HG02973 (cell line): Measurements from ENCODE around the gene AATF.

Source experiments
- ATAC-seq: cut with Tn5 transposase; IDR thresholded peaks from one replicate; pipeline ENCODE4 v1.9.1; 2021; ENCODE audit warnings: moderate library complexity; ENCODE audit not compliant: unreplicated experiment

Gene AATF

DNA sequence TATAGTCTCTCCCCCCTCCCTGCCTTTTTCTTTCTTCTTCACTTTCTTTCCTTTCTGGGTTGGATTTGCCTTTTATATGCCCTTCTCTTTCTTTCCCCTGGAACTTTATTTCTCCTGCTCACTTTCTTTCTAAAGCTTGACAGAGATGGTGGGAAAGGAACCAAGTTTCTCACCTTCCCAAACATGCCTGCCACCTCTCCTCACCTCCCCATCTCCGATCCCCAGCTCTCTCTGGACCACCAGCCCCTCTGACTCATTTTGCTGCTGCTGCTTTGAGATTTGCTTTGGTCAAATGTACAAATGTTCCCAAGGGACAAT is 18.2 kb upstream of the AATF start:
- no peak for ATAC-seq

DNA sequence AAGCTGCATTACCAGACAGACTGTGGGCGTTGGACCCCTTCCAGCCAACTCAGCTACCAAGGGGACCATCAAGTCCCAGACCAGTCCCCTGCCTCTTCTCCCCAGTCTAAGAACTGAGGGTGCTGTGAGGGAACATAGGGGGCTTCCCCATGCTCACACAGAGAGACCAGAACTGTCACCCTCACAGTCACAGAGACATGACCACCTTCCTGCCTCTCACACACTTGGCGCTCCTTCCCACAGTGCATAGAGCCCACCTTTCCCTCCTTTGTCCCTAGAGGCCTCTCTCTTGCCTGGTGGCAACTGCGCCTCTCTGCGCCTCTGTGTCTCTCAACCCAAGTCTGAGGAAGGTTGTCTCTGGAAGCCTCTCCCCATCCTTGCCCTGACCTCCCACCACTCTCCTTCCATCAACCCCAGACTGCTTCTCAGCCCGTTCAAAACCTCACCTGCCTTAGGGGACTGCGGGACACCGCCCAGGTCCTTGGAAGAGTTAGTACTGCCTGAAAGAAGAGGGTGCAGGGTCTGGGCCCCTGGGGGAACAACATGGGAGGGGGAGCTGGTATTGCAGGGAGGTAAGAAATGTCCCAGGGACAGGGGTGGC is 17.6 kb upstream of the AATF start:
- ATAC-seq, result no peak

DNA sequence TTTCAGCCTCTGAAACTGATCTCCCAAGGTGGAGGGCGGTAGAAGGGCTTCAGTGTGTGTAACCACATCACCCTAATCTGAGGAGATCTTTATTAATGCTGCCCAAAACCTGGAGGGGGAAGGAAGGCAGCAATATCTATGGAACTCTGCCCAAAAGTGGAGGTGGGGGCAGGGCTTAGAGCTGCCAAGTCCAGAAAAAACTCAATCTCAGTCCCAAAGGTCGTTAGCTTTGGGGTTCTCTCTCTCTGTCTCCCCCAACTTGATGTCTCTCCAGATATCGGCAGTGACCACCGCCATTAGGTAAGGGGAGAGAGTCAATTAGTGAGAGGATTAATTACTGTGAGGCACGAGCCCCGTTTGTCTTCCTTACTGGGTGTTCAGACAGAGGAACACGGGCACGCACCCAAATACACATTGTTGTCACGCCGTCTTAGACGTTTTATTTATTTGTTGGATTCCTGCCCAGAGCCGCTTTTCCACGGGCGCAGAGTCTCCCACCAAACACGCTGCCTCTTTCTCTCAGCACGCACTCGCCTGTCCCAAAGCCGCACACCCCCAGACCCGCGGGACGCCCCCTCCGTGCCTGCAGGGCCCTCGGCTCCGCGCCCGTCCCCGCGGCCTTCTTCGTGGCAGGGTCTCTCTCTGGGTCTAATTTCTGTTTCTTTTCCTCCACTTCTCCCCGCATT is 16.9 kb upstream of the AATF start:
- no peak for ATAC-seq

DNA sequence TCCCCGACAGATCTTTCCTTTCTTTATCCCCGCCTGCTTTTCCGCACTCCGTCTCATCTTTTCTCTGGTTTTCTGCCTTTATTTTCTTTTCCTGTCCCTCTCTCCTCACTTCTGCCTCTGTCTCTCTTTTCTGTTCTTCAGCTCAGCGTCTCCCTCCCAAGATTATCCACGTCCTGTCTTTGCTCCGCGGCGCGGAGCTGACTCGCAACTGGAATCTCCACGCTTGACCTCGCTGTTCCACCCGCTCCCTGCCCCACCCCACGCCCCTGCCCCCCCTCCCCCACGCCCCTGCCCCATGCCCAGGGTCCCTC is 16.4 kb upstream of the AATF start:
- no peak for ATAC-seq

DNA sequence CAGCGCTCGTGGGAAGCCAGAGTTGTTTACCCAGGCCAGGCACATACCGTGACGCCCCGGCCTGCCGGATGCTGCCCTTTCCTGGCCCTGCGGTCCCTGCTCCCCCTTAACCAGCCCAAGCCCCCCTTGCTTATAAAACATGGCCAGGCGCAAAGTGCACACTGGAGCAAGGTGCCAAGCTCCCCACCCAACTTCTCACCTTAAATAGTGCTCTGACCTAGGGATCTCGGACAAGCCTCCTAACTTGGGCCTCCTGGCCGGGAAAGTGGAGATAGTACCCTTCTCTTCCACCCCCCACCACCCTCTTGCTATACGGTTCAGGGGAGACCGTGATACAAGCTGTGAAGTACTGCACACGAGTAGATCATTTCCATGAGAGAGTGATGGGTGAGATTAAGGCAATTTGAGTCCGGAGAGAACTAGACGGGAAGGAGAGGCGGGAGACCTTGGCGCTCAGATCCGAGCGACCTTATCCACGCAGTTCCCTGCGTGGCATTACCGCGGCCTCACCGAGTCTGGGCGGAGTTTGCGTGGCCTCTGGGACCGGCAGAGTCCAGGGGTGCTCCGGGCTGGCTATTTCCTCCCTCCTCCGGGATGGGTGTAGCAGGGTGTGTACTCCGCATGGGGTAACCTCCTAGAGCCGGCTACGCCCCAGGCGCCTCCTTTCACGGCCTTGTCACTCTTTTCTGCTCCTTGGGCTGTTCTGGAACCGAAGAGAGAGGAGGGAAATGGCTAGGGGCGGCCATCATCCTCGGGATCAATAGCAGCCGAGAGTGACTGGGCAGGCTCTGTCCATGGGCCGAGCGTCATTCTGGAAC is 15.9 kb upstream of the AATF start:
- ATAC-seq, result no peak

DNA sequence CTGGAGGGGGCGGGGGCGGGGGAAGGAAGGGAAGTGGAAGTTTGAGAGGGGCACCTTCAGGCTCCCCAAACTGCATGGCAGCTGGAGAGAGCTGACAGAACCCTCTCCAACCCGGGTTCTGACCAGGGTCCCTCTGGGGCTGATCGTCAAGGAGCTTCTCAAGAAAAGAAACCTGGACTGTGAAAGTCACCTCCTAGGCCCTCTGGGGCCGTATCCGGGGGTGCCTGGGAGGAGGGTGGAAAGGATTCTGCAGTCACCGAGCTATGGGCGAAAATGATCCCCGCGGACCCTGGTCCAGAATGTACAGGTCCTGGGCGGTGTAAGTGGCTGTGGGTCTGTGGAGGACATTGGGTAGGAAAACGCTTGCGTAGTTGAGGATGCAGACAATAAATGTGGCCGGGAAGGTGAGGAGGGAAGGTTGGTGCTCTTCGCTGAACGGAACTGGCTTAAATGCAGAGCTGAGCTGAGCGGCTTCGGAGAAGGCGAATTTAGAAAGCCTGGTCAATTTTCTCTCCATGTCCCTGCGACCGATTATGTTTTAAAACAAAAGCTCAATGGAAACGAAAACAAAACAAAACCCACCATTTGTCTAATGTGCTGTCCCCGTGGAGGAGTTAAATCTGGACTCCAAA is 15.1 kb upstream of the AATF start:
- no peak for ATAC-seq

DNA sequence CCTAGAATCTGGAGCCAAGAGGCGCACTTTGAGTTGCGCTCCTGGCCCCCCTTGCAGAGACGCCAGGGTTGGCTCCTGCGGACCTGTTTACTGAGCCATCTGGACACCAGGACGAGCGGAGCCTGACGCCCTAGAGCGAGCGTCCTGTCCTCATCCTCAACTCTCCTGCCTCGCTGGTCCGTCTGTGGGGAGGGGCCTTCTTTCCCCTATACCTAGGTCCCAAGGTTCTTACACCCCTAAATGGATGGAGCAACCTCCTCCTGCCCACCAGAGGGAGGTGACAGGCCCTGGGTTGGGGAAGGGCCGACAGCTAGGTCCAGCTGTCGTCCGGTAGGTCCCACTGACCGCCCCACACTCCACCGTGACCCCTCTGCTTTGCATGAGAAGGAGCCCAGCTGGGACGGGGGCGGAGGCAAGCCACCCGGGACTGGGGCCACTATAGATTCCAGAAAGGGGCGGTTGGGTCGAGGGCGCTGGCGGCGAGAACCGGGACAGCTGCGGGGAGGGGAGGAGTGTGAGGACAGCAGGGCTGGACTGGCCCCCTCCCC is 14.5 kb upstream of the AATF start:
- no peak for ATAC-seq

DNA sequence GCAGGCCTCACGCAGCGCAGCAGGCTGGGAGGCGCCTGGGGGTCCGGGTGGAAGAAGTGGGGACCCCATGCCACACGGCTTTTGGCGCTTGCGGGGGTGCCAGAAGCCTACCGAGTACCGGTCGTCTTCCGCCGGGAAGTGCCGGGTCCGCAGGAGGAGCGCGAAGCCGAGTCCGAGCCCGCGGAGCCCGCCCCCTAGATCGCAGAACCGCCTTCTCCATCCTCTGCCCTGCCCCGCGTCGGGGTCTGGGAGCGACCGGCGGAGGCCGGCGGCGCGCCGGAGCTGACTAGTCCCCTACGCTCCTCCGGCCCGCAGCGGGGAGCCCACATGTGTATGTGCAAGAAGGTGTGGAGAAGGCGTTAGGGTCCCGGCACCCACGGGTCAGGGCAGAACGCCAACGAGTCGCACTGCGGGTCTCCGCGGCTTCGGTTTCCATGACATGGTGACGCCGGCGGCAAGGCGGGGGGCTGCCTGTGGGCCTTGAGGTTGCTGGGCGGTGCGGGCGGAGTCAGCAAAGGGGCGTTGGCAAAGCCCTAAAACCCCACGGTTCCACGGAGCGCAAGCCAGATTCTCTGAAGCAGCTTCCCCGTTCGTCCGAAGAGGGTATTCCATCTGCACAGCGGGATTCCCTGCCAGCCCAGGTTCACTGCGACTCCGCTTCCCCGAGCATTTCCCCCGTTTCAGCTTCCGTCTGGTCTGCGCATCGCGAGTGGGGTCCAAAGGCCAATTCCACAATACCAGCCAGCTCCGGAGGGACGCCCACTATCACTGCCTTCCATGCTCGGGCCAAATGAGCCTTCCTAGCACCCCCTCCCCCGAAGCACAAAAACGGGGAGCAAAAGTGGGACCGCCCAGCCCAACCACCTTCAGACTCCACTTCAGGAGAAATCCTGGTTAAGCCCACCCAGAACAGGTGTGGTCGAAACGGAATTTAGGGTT is 13.8 kb upstream of the AATF start:
- no peak for ATAC-seq

DNA sequence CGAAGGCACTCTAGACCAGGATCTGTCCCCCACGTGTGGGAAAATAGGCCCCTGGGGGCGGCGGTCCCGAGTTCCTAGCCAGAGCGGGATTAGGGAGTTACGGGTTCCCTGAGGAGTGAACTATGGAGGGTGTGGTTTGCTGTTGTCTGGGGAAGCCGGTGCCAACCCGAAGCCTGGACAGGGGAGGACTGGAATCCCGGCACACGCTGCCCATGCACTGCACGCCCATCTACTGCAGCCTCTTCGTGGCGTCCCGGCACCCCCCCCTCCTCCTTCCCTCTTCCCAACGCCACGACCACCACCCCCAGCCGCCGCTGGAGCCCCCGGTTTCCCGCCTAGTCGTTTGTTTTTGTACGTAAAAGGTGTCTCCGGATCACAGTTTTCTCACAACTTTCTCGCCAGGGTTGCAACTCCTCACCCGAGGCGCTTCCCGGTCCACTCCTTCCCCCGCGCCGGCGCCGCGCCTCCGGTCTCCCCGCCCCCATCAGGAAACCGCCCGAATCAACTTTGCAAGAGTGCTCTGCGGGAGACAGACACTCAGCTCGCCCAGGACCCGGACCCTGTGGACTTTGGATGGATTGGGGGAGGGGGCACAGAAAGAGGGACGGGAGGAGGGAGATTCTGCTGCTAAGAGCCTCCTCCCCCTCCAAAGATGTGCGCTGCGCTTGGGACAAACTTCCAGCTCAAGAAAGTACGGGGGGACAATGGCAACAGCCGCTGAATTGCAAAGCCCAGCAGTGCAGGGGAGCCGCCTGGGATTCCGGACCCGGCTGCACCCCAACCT is 12.9 kb upstream of the AATF start:
- ATAC-seq, result no peak

DNA sequence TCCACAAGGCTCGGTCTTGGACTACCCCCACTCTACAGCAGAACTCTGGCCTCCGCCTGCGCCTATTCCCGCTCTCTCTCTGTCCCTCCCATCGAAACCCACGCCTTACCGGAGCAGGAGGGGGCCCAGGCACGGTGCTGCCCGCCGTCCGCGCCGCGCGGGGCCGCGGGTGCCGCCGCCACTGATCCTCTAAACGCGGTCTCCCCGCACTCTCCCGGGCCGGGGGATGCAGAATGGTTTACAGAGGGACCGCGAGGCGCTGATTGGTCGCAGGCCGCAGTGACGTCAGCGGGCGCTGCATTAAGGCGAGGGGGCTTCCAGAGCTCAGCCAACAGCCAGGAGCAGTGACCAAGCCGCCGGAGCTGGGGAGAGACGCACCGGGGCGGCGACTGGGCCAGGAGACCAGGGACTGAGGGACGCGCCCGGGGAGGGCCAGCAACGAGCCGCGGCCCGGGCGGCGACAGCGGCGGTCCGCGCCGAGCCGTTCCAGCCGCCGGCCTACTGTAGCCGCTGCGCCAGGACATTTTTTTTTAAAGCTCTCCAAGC is 12.2 kb upstream of the AATF start:
- no peak for ATAC-seq

DNA sequence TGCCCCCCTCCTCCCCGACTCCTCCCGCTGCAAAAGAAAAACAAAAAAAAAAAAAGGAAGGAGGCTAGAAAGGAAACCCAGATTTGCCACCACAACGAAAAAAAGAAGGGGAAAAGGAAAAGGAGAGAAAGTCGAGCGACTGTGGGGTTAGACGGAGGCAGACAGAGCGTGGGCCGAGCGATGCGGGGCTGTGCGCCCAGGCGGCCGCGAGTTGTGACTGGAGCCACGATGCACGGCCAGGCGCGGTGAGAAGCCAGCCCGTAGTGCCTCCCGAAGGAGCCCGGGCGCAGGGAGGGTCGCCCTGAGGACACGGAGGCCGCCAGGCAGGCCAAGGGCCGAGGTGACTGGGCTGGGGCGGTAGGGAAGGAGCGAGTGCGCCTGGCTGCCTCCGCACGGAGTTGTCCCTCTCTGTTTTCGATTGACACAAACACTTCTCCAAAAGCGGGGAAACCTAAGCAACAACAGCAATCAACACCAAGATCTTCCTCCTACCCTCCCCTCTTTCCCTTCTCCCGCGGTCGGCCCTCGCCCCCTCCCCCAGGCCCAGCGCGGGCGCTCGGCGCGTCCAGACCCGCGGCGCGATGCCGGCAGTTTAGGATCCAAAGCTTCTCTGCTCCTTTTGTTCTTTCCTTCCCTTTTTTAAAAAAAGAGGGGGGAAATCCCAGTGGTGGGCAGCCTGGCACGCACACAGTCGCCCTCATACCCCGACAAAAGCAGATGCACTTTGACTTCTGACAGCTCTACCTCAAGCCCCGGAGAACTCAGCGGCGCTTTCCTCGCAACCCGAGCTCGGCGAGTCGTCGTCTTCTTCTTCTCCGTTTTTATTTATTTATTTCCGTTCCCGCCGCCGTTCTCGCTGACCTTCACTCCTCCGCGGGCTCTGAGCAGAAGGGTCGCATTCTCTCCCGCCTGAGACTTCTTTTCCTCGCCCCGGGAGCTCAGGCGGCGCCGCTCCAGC is 11.5 kb upstream of the AATF start, which contains the start of gene LHX1:
TSS of gene LHX1 (plus strand) at position 475 of the 958 bp plus-strand sequence. CDS start 723 bp downstream, outside the sequence.
- no peak for ATAC-seq

DNA sequence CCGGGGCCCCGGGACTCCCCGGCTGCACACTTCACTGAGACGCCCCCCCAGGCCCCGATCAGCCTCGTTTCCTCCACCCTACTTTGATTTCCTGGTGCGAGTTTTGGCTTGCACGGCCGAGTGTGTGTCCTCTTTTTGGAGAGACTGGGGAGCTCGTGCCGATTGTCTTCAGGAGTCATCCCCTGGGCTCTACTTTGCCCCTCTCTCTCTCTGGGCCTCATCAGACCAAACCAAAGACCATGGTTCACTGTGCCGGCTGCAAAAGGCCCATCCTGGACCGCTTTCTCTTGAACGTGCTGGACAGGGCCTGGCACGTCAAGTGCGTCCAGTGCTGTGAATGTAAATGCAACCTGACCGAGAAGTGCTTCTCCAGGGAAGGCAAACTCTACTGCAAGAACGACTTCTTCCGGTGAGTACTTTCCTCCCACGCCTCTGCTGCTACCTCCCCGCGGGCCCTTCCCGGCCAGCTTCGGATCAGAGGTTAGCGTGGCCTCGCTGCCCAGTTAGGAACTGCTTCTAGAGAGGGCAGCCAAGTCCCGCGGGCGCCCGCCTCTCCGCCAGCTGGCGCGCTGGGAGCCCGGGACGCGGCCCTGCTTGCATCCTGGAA is 10.7 kb upstream of the AATF start:
- ATAC-seq, result no peak

DNA sequence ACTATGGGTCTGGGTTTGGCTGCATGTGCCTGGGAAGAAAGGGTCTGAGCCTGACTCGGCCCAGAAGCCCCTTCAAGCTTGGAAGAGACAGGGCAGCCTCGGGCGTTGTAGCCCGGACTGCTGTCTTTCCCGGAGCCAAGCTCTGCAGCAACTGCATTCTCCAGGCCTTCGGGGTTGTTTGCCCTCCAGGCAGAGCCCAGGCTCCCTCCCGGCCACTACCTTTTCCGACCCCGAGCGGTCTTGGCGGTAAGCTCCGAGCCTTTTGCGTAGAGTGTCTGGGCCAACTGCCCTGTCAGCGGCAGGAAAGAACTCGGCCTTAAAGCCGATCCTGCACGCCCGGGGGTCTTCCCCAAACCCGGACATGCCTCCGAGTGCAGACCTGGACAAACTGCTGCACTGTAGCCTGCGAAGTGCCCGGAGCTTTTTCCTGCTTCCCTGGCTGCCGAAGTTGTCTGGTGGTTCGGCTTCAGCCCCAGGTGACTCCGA is 10.1 kb upstream of the AATF start:
- no peak for ATAC-seq

DNA sequence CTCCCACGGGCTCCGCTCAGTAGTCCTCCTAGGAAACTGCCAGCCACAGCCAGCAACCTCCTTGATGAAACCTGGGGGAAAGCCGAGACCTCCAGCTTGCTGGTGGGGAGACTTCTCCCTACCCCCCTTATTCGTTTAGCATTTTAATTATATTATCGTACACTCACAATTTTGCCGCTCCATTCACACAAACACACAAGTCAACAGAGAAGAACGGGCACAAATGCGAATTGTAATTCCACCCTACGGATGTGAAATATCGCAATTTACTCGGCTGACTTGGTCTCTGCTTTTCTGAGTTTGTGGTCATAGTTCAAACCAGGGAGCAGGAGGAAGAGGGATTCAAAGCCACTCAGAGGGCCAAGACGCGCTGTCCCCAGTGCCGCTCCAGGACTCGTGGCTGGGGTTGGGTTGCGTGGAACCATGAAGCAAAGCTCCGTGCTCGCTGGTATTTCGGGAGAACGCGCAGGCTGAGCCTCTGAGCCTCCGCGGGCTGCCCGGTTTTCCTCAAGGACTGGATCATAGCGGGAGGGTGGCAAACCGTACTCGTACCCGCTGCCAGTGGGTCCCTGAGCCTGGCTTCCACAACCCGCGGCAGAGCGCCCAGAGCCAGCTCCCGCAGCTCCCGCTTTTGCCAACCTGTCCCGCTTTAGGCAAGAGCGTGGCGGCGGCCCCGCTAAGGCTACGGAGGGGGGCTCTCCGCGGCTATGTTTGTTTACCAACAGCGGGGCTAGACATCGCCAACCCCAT is 9.5 kb upstream of the AATF start:
- no peak for ATAC-seq

DNA sequence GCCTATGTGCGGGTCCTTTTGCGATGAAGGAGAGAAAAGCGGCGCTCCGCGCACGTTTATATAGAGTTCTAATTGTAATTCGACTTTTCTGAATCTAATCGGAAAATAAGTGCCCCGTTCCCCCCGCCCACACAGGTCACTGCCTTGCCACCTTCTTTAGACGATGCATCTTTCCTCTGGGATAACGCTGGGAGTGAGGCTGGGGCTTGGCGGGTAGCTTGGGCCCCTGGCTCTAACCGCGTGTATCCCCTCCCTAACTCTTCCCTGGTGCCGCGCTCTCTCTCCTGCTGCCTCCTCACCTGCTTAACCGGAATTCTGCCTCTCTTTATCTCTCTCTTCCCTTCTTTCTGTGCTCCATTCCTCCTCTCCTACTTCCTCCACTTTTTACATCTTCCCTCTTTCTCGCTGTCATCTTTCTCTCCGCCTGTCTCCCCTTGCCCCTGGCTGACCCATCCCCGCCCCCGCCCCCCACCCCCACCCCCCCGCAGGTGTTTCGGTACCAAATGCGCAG is 8.9 kb upstream of the AATF start:
- no peak for ATAC-seq

DNA sequence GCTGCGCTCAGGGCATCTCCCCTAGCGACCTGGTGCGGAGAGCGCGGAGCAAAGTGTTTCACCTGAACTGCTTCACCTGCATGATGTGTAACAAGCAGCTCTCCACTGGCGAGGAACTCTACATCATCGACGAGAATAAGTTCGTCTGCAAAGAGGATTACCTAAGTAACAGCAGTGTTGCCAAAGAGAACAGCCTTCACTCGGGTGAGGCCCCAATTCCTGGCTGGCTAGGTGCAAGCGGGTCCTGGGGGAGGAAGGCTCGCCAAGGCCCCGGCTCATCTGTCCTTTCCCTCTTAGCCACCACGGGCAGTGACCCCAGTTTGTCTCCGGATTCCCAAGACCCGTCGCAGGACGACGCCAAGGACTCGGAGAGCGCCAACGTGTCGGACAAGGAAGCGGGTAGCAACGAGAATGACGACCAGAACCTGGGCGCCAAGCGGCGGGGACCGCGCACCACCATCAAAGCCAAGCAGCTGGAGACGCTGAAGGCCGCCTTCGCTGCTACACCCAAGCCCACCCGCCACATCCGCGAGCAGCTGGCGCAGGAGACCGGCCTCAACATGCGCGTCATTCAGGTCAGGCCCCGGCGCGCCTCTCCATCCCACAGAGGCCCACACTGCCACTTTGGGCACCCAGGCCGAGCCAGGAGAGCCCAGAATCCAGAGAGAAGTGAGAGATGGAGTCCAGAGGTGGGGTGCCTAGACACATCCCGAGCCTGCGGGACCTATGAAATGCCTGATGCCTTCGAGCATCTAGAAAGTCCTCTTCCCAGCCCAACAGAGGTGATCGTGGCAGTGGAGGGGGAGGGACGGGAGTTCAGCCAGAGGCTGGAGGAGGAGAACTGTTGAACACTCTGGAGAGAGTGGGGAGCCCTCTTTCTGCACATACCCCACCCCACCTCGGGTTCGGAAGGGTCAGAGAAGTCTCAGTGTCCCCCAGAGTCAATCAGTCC is 8.2 kb upstream of the AATF start:
- ATAC-seq, result no peak
